Measurements from ENCODE around the gene ELOVL1.
"Not testable (repeated sequence)": the region's sequence is repeated elsewhere in the genome, so short reads cannot be mapped to it uniquely, and the experiment has no call there.

ELOVL1 gene

DNA sequence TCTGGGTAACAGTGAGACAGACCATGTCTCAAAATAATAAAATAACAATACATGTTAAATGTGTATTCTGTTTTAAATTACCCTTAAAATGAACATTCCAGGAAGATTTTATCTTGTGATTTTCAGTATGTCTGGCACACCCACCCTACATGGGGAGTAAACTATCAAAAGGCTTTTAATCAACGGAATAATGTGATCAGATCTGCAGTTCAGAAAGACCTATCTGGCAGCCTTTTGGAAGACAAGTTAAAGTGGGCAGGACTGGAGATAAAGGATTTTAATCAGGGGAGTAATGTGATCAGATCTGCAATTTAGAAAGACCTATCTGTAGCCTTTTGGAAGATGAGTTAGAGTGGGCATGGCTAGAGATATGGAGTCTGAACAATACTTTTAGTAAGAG is 11.7 kb upstream of the ELOVL1 start:
- no peak for DNase-seq

DNA sequence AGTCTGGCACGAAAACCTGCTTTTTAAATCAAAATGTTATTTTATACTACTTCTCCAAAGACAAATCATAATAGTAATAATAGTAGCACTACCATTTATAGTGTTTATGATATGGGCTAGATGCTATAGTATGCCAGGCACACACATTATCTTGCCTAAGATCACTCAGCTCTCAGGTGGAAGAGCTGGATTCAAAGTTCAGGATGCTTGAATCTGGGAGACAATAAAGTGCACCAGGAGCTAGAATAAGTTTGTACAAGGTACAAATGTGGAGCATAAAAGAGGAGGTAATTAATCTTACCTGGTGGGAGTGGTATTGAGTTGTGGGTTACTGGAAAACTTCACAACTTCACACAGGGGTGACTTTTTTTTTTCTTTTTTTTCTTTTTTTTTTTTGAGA is 10.0 kb upstream of the ELOVL1 start:
- no peak for DNase-seq

DNA sequence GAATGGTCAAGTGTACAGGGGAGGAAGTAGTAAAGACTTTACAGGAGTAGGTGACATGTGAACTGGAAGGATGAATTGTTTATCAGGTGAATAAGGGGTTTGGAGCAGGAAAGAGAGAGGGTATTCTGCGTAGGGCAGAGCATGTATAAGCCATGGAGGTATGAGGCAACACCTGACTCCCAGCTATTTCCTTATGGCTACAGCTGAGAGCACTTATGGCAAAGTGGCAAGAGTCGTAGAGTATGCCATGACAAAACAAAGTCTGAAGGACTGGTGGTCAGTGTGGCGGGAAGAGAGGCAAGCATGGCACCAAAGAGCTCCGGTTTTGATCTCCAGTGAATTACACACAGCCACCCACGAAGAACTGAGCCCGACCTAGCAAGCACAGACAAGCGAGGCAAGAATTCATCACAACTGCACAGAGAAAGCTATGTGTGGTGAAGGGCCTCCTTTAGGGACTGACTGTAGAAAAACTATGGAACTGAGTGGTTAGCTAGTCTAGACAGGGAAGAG is 9.0 kb upstream of the ELOVL1 start:
- no peak for DNase-seq

DNA sequence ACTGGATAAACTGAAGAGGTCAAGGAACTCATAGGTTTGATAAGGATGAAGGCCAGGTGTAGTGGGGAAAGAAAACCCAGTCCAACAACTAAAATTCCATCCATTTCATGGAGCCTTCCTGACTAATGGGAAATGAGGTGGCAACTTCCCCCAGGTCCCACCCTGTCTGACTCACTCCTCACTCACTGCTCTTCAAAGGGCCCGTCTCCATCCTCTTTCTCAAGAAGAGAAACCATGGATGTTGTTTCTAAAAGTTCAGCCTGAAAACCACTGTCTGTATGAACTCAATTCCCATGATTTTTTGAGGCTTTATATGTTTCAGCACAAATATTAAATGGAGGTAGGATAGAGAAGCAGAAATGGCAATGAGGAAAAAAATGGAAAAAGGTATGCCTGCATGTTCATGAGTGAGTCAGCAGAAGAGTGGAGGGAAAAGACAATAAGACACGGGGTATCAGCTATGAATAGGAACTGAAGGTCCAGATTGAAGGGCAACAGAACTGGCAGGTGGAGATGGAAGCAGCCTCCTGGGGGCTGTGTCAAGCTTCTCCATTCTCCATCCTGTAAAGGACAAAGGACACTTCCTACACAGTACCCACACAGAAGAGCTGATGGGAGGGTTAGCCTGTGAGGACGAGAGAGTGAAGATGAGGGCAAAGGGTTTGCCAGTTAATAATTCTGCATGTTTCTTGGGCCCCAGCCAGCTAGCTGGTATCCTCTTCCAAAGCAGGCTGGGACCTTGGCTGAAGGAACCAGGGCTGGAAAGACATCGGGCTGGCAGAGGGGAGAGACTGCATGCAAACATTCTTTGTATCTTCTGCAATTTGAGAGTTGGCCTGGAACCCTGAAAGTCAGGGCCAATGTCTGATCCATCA is 5.5 kb upstream of the ELOVL1 start:
- no peak for DNase-seq

DNA sequence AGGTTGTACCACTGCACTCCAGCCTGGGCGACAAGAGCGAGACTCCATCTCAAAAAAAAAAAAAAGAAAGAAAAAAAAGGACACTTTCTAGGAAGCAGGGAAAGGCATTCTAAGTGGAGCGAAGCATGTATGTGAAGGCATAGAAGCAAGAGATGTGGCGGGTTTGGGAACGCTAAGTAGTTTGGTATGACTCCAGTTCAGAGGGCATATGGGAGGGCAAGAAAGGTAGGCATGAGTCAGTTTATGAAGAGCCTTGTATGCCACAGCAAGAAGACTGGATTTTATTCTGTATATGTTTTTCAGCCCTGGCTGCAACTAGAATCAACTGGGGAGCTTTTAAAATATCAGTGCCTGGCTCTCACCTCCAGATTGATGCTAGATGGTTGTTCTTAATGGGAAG is 4.4 kb upstream of the ELOVL1 start:
- no peak for DNase-seq

DNA sequence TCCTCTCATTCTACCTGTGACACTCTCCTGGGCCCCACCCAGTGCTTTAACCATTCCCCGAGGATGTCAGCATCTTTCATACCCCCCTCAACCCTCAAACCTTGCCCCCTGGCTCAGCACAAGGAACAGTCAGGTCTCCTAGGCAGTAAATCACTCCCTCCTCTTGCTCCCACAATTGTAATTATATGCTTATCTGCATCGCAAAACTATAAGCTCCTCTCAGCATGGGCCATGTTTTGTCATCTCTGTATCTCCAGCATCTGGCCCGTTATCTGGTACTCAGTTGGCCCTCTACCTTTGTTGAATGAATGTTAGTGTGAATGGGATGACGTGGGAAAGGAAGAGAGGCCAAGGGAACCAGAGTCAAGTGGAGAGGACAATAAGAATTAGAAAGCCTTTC is 2.8 kb upstream of the ELOVL1 start:
- DNase-seq = no peak

DNA sequence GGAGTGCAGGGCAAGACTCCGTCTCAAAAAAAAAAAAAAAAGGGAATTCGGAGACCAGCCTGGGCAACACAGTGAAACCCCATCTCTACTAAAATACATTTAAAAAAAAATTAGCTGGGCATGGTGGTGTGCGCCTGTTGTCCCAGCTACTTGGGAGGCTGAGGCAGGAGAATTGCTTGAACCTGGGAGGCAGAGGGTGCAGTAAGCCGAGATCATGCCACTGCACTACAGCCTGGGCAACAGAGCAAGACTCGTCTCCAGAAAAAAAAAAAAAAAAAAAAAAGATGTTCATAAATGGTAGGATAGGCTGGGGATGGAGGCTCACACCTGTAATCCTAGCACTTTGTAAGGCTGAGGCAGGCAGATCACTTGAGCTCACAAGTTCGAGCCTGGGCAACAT is 2.0 kb upstream of the ELOVL1 start:
- DNase-seq = not testable (repeated sequence)

DNA sequence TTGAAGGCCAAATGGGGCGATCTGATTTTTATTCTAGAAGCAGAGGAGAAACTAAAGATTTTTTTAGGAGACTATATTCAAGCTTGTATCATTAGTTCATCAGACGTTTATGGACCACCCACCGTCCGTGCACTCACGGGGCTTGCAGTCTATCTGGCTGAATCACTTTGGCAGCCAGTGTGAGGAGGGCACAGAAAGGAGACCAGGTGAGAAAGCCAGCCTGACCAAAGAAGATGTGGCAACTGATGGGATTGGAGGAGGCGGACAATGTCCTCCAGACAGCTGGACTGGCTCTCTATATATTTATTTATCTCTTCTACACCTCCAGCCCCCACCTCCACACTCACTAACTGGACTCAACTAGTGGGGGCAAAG is 822 bp upstream of the ELOVL1 start:
- no peak for DNase-seq

DNA sequence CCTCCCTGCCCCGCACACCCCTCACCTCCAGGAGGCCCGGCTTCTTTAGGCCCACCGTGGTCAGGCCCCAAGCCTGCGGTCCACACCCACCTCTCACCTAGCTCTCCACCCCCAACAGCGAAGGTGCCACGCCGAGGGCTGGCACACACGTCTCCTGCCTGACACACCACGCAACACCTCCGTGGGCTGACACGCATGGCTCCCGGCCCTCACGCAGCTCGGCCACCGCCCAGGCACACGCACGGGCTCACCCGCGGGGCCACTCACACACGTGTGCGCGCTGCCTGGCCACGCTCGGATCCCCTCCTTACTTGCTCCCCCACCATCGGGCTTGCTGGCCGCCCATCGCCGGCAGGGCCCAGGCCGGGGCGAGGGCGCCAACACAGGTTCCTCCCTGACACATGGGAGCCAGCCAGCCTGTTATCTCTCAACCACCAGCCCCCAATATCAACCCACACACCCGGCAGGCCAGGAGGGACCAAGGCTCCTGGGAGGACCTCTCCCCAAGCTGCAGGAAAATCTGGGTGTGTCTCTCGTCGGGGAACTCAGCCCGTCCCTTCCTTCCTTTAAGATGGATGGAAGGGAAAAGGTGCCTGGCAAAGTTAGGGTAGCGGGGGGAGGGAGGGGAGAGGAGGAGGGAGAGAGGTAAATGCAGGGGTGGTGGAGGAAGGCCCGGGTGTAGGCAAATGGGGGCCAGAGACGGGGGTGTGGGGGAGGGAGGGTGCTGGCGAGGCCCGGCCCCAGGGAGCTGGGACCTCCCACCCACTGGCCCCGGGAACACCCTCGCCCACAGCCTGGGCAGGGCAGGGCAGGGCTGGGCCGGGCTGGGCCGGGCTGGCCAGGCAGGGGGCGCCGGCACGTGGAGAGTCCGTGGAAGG is 546 bp downstream of the ELOVL1 start:
- DNase-seq = peak; percentile 30

DNA sequence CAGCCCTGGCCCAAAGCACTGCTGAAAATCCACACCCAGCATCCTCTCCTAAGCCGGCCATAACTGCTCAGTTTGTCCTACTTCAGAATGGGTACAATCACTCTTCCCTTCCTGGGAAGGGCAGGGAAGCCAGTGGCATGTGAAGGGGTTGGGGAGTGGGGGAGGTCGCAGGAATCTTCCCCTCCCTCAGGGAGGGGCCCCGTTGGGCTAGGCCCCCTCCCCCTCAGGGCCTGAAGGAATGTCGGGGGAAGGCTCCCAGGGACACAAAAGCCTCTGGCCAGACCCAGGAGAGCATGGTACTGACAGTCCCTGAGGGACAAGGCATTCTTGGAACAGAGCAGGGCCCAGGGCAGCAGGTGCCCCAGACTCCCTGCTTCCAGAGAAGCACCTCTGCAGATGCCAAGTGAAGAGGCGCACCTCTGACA is 1.2 kb downstream of the ELOVL1 start:
- DNase-seq = no peak

DNA sequence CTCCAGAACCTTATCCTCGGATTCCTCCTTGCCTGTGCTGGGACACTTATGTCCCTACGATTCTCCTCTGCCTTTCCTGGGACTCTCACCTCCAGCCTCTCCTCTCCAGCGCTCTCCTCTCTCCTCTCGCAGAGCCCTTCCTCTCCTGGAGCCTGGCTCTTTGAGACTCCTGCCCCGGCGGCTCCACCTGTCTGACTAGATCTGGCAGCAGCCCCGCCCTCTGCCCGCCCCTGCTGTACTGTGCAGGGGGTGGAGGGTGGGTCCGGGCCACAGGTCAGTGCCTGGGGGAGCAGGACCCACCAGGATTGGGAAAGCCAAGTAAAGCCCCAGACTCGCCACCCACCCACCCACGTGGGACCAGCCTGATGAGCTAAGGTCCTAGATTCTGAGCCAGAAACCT is 1.6 kb downstream of the ELOVL1 start:
- no peak for DNase-seq

DNA sequence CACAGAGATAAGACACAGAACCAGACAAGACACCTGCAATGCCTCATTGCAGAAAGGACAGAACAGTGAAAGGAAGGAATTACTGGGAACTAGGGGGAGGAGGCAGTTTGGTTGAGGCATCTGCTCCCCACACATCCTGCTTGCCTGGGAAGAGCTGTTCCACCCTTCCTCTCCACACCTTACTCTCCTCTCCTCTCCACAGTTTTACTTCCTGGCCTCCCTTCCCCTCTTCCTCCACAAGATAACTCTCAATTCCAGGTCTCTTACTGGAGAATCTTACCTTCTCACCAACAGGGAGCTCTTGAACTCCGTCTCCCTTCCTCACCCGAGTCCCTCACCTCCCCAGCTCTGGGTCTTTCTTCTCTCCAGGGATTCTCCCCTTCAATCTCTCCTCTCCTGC is 2.1 kb downstream of the ELOVL1 start:
- no peak for DNase-seq

DNA sequence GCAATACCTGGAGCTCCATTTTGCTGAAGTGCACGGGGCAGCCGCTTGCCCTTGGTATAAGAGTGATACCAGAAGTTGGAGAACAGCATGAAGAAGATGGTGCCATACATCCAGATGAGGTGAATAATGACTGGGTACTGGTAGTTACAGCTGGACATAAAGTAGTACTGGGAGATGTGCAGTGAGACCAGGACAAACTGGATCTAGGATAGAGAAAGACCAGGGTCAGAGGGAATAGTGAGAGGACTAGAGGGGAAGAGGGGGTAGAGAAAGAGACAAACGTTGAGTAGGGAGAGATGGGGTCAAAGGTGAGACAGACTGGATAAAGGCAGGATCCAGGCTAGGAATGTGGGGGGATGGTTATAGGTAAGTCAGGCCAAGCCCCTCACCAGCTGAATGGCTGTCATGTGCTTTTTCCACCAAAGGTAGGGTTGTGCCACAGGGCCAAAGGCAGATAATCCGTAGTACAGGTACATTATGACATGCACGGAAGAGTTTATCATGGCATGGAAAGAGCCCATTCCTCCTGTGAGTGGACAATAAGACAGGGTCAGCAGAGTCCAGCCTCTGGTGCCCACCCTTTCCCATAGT is 3.8 kb downstream of the ELOVL1 start:
- DNase-seq = no peak

DNA sequence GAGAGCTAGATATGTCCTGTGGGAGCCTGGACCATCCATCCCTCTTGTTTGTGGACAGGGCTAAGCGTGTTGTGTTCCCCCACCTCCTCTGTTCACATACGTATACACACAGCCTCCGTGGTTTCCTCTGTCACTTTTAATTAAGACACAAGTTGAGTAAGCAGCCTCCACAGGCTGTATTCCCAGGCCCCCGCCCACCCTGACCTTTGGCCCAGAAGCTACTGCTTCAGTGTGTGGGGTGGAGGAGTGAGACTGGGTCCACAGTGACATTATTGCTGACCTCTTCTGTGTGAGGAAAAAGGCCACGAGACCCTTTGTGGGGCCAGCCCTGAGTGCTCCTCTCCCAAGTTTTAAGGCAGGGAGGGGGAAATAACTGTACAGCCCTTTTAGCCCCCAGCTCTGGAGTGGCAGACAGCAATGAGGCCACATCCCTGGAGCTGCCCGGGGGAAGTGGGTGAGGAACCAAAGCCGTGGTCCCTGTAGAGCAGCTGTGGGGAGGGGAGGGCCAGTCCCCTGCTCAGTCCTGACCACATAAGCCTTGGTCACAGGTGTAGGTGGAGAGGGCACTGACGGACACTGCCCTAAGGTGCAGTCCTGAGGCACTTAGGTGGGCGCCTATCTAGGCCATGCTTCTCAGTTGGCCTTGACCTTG is 4.4 kb downstream of the ELOVL1 start:
- no peak for DNase-seq

DNA sequence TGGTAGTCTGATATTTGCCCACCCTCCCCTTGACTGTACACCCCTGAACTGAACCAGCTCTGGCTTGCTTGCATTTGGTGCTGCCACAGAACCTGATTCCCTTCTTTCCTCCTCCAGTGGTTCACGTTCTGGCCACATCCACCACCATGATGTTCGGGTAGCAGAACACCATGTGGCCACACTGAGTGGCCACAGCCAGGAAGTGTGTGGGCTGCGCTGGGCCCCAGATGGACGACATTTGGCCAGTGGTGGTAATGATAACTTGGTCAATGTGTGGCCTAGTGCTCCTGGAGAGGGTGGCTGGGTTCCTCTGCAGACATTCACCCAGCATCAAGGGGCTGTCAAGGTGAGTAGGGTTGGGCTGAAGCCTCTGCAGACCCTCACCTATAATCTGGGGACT is 7.2 kb downstream of the ELOVL1 start:
- DNase-seq = no peak

DNA sequence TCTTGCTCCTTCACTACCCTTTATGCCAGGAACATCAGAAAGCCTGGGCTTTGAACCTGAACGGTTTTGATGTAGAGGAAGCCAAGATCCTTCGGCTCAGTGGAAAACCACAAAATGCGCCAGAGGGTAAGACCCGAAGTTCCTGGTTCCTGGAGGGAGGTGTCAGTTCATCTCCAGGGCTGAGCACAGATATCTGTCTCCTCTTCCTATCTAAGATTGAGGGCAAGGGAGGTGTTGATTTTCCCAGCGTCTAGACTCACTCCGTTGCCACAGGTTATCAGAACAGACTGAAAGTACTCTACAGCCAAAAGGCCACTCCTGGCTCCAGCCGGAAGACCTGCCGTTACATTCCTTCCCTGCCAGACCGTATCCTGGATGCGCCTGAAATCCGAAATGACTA is 8.1 kb downstream of the ELOVL1 start:
- DNase-seq = no peak

DNA sequence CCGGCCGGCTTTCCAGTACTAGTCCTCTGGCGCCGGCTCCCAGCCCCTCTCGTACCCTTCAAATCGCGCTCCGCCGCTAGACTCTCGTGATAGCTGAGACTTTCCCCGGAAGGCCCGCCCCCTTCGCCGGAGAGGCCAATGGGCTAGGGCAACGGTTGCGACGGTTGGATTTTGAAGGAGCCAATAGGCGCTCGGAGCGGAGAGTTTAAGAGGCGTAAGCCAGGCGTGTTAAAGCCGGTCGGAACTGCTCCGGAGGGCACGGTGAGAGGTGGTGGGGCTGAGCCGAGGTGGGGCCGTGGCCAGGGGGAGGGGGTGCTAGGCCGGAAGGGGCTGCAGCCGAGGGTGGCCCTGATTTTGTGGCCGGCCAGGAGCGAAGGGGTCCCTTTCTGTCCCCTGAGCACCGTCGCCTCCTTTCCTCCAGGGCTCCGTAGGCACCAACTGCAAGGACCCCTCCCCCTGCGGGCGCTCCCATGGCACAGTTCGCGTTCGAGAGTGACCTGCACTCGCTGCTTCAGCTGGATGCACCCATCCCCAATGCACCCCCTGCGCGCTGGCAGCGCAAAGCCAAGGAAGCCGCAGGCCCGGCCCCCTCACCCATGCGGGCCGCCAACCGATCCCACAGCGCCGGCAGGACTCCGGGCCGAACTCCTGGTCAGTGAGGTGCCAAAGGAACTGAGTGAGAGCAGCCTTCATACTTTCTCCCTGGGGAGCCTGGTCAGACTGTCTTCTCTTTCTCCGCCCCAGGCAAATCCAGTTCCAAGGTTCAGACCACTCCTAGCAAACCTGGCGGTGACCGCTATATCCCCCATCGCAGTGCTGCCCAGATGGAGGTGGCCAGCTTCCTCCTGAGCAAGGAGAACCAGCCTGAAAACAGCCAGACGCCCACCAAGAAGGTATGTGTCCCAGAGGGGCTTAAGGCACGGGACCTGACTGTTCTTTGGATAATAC is 8.8 kb downstream of the ELOVL1 start, which contains the start of gene CDC20:
Gene CDC20 (plus strand): TSS at position 236 of the 948 bp plus-strand sequence. CDS start 235 bp downstream, at position 471.
- peak; percentile 96 for DNase-seq

DNA sequence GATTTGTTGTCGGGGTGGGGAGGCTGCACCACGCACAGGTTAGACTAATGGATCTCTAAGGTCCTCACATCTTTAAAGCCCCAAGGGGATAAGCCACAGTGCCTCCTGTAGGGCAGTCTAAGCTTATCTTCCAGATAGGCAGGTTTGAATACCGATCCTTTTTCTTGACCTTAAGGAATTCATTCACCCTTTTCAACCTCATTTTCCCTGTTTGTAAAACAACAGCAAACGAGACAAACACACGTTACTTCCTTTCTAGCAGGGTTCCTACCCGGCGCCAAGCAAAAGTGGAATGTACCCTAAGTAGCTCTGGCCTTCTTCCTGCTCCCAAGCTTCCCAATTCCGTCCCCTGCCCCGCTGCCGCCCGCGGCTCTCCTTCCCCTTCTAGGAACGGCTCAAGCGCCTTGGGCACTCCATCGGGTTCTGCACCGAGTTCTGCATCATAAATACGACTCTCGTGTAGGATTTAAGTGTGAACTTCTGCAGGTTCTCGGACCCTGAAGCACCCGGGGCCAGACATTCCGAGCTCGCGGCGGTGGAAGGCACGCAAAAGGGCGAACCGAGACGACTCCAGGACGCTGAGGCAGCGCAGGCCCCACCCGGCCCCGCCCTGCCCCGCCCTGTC is 9.6 kb downstream of the ELOVL1 start:
- peak; percentile 39 for DNase-seq

DNA sequence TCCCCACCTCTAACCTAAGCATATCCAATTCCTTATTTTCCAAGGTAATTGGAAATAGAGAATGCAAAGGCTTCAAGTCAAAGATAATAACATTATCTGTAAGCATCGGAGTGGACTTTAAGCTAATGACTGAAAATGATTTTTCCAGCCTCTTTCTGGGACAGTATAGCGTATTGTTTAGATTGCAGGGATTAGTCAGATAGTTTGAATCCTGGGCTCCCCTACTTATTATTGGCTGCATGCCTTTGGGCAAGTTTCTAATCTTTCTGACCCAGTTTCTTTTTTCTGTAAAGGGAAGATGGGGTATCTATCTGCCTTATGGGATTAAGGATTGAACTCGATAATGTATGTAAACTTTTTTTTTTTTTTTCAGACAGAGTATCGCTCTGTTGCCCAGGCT is 10.6 kb downstream of the ELOVL1 start:
- DNase-seq = no peak

DNA sequence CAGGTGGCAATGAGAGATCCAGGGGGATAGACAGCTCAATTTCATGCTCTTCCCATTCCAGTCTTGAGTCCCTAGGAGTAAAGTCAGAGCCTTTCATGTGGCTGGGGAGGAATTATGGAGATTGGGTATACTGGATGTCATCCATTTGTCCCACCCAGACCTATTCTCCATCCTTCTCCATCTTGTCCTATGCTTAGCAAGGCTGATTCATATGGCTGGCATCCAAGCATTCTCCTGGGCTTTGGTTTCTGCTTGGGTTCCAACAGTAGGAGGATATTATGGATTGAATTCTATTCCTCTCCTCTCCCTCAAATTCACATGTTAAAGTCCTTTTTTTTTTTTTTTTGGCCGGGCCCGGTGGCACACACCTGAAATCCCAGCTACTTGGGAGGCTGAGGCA is 12.9 kb downstream of the ELOVL1 start:
- DNase-seq = no peak

DNA sequence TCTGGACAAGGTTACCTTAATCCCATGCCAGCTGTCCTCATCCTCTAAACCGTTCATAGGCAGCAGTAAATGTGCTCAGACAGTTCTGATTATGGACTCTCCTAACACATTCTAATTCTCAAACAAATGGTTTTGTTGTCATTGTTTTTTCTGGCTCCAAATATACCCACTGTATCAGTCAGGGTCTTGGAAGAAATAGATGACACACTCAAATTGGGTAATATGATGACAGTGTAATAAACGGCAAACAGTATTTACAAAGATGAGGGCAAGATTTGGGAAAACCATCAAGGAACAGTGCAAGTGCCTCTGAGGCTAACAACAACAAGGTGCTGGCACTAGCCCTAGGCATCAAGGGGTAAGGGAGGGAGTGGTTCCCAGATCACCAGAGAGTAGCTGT is 13.3 kb downstream of the ELOVL1 start:
- DNase-seq = no peak

Measured in CD4-positive, alpha-beta T cell treated with Interleukin-12 subunit alpha and Interleukin-12 subunit beta, for 1 hour (primary cell).